ENCODE results near the gene ENG.

- TF ChIP-seq CTCF (conservative IDR thresholded peaks at IDR 0.05; ENCODE audit: low read length) (no peak), EZH2phosphoT487 (IDR thresholded peaks at IDR 0.05; ENCODE audit: borderline replicate concordance) (no peak)
Measured at GRCh38 chr9:127853312-127854183, 910 bp downstream of the ENG start.

Measured in Loucy (cell line).